M059J (cell line): ENCODE results near the gene HS6ST3. TPM values are rescaled to one million over a fixed set of nuclear protein-coding genes. Genes with fewer than 3 reads are reported as not detected.
A peak's percentile ranks its signal among the peaks of the same experiment; 100 is the strongest.
"Not testable (repeated sequence)": the region's sequence is repeated elsewhere in the genome, so short reads cannot be mapped to it uniquely, and the experiment has no call there.

Experiments used
- DNase-seq: peaks from one replicate; pipeline ENCODE4 v3.0.0-alpha.2; 2012; ENCODE audit warnings: low read depth
- total RNA-seq: library from RNA; depleted of rRNA; stranded (reverse); fragments of >200 nt; shearing (Covaris generic); gene quantifications from 2 replicates; pipeline ENCODE4 v1.2.3, GENCODE V29; 2014

Gene HS6ST3
- total RNA-seq, 1 experiment from 2014 or later, result 2.8 TPM

GRCh38 chr13:96428911-96429310 lies 339.0 kb downstream of the HS6ST3 start:
- no peak for DNase-seq

DNA sequence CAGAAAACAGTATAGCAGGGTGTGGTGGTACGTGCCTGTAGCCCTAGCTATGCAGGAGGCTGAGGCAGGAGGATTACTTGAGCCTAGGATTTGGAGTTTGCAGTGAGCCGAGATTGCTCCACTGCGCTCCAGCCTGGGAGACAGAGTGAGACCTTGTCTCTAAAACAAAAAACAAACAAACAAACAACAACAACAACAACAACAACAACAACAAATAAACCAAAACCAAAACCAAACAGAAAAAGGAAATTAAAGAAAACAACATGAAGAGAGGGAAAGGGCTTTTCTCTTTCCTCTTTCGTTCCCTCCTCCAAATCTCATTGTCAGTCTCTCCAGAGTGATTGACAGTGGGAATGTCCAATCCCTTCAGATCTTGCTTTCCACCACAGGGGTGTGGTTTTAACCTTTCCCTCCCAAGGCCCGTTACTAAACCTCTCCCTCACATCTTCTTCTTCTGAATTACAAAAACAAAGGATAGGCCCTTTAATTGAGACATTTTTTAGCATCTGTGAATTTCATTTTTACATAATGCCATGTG lies 341.2 kb downstream of the HS6ST3 start:
- peak; percentile 23 for DNase-seq

- no peak for DNase-seq
These were observed 354.8 kb downstream of the HS6ST3 start for GRCh38 chr13:96444676-96445075.

DNA sequence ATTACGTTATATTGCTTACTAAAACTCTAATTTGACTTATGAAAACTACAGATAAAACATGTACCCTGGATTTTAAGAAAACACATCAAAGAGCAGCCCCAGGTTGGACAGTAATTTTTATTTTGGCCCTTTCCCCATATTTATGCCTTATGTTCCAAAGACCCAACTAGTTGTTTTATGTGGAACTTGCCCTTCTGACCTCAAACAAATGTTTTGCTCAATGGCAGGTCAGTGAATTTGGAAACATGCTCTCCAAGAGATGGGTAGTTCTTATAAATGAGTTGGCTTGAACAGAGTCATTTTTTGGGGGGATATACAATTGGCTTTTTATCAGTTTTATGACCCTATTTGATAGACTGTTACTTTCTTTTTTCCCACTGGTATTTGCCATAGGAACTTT lies 360.0 kb downstream of the HS6ST3 start:
- DNase-seq, result no peak

DNA sequence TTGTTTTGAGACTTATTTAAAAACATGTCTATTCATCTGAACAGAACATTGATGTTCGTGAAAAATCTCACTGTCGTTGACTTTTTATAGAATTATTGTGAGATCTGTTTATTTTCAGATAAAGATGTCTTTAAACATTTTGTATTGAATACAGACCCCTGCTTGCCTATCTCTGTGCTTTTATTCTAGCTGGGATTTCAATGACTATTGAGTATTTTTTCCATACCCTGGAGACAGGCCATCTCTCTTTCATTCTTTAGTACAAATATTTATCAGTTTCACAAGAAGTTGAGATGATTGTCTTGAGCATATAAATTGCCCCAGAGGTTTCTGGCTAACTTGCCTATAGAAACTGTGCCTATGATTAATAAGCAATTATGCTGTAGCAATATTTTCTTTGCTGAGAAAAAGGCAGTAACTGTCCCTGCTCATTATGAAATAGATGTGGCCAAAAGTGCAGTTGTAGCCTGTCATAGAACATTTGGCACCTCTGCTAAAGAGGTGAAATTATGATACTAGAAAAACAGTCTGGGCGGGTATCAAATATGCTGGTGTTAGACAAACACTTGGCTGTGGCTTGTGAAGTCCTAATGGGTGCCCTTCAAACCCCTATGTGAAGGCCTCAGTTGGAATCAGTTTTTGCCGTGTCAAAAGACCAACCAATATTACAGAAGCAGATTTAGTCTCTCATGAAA lies 360.6 kb downstream of the HS6ST3 start:
- no peak for DNase-seq

- DNase-seq, result no peak
These were observed 364.6 kb downstream of the HS6ST3 start for GRCh38 chr13:96454466-96454865.

- DNase-seq, result peak; percentile 9
These were observed 370.7 kb downstream of the HS6ST3 start for GRCh38 chr13:96460609-96461008.

DNA sequence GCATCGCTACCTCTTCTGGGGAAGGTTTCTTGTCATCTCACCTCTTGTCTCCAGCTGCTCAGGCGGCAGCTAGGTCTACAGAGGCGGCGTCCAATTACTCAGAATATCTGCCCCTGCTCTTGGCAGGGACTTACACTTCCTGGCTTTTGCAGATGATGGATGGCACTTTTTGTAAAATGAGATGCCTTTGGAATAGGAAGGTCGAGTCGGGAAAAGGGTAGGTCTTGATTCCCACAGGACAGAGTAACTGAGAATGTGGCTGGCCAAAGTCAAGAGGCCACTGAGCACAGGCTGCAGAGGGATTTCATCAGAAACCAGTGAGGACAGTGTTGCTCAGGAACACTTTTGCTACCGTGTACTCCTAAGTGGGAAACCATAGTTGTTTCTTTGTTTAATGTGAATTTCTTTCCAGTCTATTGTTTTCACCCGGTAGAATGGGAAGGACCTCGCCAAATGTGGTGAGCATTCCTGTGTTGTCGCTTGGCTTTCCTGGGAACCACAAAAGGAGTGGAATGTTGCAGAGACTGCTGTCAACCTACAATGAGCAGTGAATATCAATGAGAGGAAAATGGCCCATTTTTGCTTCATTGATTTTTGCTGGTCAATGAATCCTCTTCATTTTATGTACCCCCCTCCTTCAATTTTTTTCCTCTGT lies 383.7 kb downstream of the HS6ST3 start:
- DNase-seq, result peak; percentile 62

GRCh38 chr13:96474181-96474557 lies 384.3 kb downstream of the HS6ST3 start:
- DNase-seq, result peak; percentile 37

DNA sequence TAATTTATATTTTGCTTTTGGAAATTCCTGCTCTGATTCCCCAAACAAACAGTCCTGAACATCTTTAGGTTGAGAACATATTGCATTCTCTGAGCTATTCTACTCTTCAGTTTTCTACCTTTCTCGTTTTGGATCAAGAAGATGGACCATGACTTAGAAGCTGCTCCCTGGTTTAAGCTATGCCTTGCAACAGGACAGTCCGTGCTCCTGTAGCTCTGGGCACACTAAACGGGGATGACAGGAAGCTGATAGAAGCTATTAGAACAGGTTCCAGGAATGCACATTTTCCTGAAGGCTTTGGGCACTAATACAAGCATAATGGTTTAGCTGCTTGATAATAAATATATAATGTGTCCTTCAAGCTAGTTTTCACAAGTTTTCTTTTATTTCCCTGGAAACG lies 385.2 kb downstream of the HS6ST3 start:
- DNase-seq, result peak; percentile 16

DNA sequence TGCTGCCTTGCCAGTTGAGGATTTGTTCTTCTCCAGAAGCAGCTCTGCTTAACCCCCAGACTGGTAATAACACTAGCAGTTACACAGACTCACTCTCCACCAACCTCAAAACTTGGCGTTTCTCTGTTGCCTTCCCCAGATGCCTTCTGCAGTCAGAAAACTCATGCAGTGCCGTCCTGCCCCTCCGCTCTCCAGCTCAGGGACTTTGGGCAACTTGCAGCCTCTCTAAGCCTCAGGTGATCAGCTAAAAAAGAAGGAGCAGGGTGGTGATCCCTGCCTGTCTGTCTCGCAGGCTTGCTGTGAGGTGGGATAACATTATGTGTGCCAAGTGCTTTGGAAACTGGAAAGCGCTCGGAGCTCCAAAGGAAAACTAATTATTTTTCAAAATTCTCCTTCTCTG lies 391.6 kb downstream of the HS6ST3 start:
- no peak for DNase-seq

DNA sequence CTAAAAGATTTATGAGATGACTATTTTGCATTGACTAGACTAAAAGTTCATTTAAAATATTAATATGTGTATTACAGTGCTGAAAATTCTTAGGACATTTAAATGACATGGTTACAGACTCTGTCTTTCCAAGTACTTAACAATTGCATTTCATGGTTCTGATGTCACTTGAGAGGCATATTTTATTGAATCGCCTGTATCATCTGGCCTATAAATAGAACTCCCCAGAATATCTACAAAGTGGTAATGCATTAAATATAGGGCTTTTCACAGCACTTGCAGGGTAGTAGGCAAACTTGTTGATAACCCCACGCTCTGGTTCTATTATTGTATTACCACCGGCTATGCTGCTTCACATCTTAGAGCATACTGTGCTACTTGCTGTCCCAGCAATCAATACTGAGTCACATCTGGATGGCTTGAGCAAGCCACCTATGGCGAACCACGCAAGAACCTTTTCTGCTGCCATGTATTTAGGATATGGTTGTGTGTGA lies 400.6 kb downstream of the HS6ST3 start:
- DNase-seq, result no peak

DNA sequence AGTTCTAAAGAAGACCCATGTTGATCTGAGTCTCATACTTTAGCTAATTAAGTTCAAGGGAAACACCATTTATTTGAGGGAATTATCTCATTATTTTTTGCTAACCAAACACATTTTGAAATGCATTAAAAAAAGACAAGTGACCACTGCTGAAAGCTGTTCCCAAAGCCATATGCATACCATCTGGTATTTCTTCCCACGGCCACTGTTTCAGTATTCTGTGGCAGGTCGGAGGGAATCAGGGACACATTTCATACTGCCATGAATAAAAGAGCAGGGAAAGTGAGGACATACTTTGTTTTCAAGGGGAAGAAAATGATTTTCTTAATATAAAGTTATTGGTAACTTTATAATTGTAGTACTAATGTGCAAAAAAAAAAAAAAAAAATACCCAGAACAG lies 401.2 kb downstream of the HS6ST3 start:
- no peak for DNase-seq

GRCh38 chr13:96492766-96493165 lies 402.9 kb downstream of the HS6ST3 start:
- DNase-seq, result no peak

- no peak for DNase-seq
These were observed 409.7 kb downstream of the HS6ST3 start for GRCh38 chr13:96499656-96500055.

DNA sequence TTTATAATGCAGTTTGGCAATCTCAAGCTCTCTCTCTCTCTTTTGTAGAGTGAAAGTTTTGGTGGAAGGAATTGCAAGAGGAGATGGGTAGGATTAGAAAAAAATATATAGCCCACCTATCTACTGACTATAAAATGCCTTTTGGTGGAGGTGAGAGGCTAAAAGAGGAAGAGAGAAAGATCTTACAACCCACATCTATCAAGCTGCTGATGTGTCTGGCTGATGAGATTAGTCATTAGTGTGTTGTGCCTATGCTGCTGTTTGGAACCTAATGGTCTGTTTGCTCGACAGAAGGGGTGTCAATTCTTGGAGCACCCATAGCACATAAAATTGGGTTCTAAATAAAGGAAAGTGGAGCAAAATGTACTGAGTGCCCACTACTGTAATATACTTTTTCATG lies 411.0 kb downstream of the HS6ST3 start:
- DNase-seq, result no peak

DNA sequence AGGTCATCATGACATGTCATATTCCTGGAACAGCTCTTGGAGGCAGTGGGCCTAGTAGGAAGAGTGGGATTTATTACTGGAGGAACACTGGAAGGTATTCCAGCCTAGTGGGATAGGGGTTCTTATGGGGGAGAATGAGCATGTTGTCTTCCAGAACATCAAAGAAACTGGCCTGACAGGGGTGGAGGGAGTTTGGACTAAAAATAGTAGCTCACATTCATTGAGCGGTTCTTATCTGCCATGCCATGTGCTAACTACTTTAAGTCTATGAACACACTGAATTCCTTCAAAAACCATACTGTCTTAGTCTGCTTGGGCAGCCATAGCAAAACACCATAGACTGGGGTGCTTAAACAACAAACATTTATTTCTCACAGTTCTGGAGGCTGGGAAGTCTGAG lies 413.6 kb downstream of the HS6ST3 start:
- DNase-seq, result no peak

GRCh38 chr13:96511587-96511986 lies 421.7 kb downstream of the HS6ST3 start:
- no peak for DNase-seq

DNA sequence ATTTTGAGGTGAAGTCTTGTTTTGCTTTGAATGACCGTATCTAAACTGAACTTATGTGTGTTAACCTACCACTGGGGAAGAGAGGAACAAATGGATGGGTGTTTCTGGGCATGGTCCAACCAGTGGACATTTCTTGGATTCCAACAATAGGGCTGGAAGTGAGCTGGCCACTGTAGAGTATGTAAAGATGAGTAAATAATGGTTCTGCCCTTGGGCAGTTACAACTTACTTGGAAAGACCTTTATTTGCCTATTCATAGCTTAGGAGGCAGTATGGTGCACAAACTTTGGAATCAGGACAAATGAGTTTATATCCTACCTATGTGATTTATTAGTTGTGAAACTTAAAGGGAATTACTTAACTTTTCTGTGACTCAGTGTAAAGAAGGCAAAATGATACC lies 429.5 kb downstream of the HS6ST3 start:
- DNase-seq, result peak; percentile 24

DNA sequence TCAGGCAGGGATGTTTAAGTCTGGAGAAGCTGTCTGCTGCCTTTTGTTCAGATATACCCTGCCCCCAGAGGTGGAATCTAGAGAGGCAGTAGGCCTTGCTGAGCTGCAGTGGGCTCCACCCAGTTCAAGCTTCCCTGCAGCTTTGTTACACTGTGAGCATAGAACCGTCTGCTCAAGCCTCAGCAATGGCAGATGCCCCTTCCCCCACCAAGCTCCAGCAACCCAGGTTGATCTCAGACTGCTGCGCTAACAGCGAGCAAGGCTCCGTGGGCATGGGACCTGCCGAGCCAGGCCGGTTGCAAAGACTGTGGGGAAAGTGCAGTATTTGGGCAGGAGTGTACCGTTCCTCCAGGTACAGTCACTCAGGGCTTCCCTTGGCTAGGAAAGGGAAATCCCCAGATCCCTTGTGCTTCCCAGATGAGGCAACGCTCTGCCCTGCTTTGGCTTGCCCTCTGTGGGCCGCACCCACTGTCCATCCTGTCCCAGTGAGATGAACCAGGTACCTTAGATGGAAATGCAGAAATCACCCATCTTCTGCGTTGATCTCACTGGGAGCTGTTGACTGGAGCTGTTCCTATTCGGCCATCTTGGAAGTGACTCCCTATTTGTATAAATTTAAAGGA lies 434.6 kb downstream of the HS6ST3 start:
- DNase-seq, result not testable (repeated sequence)

- DNase-seq, result no peak
These were observed 435.8 kb downstream of the HS6ST3 start for GRCh38 chr13:96525715-96526114.

DNA sequence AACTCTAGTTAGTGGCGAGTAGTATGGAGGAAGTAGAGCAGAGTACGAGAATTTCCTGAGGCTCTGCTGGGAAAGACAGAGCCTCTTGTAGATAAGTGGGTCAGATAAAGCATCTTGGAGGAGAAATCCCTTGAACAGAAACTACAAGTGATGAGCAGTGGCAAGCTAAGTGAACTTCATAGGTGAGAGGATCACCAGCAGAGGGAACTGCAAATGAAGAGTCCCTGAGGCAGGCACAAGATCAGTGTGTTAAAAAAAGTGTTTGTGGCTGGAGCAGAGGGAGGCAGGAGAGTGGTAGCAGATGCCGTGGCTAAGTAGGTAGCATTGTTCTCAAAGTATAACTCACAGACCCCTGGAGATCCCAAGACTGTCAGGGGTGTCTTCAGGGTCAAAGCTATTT lies 437.6 kb downstream of the HS6ST3 start:
- DNase-seq, result peak; percentile 9

GRCh38 chr13:96532804-96533203 lies 442.9 kb downstream of the HS6ST3 start:
- DNase-seq, result no peak
